Measurements from ENCODE around the gene ORMDL3.

ORMDL3 gene

DNA sequence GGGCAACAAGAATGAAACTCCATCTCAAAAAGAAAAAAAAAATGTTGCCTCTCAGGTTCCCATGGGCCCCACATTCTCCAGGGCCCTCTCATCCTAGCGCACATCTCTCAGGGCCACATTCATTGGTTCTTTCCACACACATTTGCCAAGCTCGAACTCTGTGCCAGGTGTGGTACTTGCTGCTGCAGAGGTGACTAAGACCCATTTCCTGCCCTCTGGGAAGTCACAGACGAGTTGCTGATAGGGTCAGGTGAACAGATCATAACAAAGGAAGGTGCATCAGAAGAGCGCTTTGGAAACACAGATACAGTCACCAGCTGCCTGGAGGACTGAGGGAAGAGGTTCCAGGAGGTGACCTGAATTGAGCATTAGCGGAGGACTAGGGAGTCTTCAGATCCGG is 36.4 kb upstream of the ORMDL3 start:
- no peak for TF ChIP-seq ZNF791 (tag by site-specific recombination; IDR thresholded peaks at IDR 0.05)
- TF ChIP-seq ZNF155 (tag by site-specific recombination; IDR thresholded peaks at IDR 0.05), result no peak
- Histone ChIP-seq H3K9me3 (ENCODE audit: control insufficient read depth, insufficient read depth, low read depth, low read length) (no peaks in the 10 kb centered on the region), H3K4me3 (ENCODE audit: low read depth, low read length) (no peak overlapping the region), H3K4me1 (ENCODE audit: control insufficient read depth, insufficient read depth, low read length) (peaks cover 2% of the 10 kb centered on the region), H3K36me3 (ENCODE audit: control insufficient read depth in 2 of 2, insufficient read depth in 1 of 2, low read length in 2 of 2) (no peaks in the 10 kb centered on the region), H3K27ac (ENCODE audit: extremely low read depth, low read depth, low read length) (no peak overlapping the region)
- ChIA-PET POLR2A (no interaction called here), CTCF (interaction anchor here (1.0 kb wide), 1 partner anchor 51 kb away, joined by 3 read pairs; the partner anchor contains the start of gene CSF3)

DNA sequence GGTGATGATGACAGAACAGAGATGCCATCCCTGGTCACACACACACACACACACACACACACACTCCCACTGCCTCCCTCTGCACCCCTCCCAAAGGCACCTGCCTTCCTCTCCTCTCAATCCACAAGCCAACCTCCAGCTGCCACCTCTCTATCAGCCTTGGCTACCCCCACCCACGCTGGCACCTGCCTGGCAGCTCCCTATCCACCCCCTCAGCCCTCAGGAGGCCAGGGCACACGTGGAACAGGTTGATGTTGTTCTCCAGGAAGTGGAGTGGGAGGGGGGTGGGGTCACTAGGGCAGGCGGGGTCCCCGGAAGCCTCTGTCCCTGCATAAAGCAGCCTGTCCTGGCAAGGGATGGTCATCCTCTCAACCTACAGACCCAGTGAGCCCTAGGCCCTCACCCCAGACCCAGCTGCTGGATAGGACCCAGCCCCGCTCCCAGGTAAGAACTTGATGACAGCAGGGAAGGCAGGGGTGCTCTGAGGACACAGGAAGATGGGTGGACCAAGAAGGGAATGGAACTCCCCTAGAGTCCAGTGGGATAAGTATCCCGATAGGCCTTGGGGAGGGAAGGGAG is 35.3 kb upstream of the ORMDL3 start, which contains the start of gene GSDMA:
Gene GSDMA (plus strand): TSS at position 363 of the 579 bp plus-strand sequence. CDS start 2,684 bp downstream, outside the sequence.
- ChIA-PET CTCF (interaction anchor here (0.8 to 6.9 kb wide), 4 partner anchors 10 to 341 kb away, joined by 3 to 72 read pairs (median 4); partner anchors contain the start of genes CSF3 and PSMD3), POLR2A (interaction anchor here (0.7 kb wide), 1 partner anchor 716 kb away, joined by 3 read pairs; no protein-coding TSS in a partner anchor)
- TF ChIP-seq ZNF174 (tag by site-specific recombination; IDR thresholded peaks at IDR 0.05) (no peak), ZFHX2 (tag by site-specific recombination; conservative IDR thresholded peaks at IDR 0.05) (peak; percentile 89), ZNF169 (tag by site-specific recombination; IDR thresholded peaks at IDR 0.05) (no peak), KLF9 (tag by site-specific recombination; IDR thresholded peaks at IDR 0.05; ENCODE audit: low read depth) (no peak), EGR2 (tag by site-specific recombination; IDR thresholded peaks at IDR 0.05; ENCODE audit: low read depth) (peak; percentile 96), ZNF548 (tag by site-specific recombination; IDR thresholded peaks at IDR 0.05) (no peak), ZNF624 (tag by site-specific recombination; IDR thresholded peaks at IDR 0.05) (no peak), SCRT2 (tag by site-specific recombination; IDR thresholded peaks at IDR 0.05) (no peak), GFI1B (tag by site-specific recombination; IDR thresholded peaks at IDR 0.05) (no peak)

DNA sequence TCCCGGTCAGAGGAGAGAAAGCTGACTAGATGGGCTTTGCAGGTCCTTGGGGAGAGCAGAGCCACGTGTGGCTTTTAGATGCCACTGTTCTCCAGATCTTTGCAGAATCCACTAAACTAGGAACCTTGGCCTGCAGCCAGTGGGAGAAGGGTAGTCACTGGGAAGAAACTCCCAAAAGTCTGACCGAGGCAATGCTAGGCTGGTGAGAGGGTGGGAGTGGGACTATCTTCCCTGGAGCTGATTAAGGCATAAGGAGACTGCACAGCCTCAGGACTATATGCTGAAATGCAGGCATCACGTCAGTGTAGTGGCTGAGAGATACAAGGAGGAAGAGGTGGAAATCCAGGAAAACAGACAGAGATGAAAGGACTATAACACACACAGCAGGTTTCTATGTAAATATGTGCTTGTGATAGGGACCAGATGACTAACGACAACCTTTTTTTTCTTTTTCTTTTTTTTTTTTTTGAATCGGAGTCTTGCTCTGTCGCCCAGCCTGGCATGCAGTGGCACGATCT is 33.2 kb upstream of the ORMDL3 start:
- ChIA-PET POLR2A (no interaction called here), CTCF (interaction anchor here (0.6 to 6.9 kb wide), 2 partner anchors 19 to 208 kb away, joined by 4 to 72 read pairs; partner anchors contain the start of gene PSMD3)
- peak; percentile 66 for TF ChIP-seq ZBTB17 (tag by site-specific recombination; IDR thresholded peaks at IDR 0.05)
- TF ChIP-seq OSR2 (tag by site-specific recombination; IDR thresholded peaks at IDR 0.05), result 0 out of 2 replicates have a peak, but pooled peaks have one; percentile 10
- TF ChIP-seq ZNF248 (tag by site-specific recombination; IDR thresholded peaks at IDR 0.05), result no peak
- TF ChIP-seq ZNF335 (tag by site-specific recombination; conservative IDR thresholded peaks at IDR 0.05), result peak; percentile 34
- TF ChIP-seq, protein P1, sequence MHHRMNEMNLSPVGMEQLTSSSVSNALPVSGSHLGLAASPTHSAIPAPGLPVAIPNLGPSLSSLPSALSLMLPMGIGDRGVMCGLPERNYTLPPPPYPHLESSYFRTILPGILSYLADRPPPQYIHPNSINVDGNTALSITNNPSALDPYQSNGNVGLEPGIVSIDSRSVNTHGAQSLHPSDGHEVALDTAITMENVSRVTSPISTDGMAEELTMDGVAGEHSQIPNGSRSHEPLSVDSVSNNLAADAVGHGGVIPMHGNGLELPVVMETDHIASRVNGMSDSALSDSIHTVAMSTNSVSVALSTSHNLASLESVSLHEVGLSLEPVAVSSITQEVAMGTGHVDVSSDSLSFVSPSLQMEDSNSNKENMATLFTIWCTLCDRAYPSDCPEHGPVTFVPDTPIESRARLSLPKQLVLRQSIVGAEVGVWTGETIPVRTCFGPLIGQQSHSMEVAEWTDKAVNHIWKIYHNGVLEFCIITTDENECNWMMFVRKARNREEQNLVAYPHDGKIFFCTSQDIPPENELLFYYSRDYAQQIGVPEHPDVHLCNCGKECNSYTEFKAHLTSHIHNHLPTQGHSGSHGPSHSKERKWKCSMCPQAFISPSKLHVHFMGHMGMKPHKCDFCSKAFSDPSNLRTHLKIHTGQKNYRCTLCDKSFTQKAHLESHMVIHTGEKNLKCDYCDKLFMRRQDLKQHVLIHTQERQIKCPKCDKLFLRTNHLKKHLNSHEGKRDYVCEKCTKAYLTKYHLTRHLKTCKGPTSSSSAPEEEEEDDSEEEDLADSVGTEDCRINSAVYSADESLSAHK (tag by site-specific recombination; IDR thresholded peaks at IDR 0.05), result peak; percentile 64

More for the DNA sequence above, 35.3 kb upstream of the ORMDL3 start, which contains the start of gene GSDMA:
- Histone ChIP-seq H3K9me3 (ENCODE audit: control insufficient read depth, insufficient read depth, low read depth, low read length) (no peaks in the 10 kb centered on the region), H3K36me3 (ENCODE audit: control insufficient read depth in 2 of 2, insufficient read depth in 1 of 2, low read length in 2 of 2) (no peaks in the 10 kb centered on the region), H3K4me1 (ENCODE audit: control insufficient read depth, insufficient read depth, low read length) (peaks cover 2% of the 10 kb centered on the region), H3K27ac (ENCODE audit: extremely low read depth, low read depth, low read length) (no peak within 1 kb of the TSS), H3K4me3 (ENCODE audit: low read depth, low read length) (no peak within 1 kb of the TSS)

More for the DNA sequence above, 33.2 kb upstream of the ORMDL3 start:
- Histone ChIP-seq H3K9me3 (ENCODE audit: control insufficient read depth, insufficient read depth, low read depth, low read length) (no peaks in the 10 kb centered on the region), H3K36me3 (ENCODE audit: control insufficient read depth in 2 of 2, insufficient read depth in 1 of 2, low read length in 2 of 2) (no peaks in the 10 kb centered on the region), H3K27ac (ENCODE audit: extremely low read depth, low read depth, low read length) (no peak overlapping the region), H3K4me1 (ENCODE audit: control insufficient read depth, insufficient read depth, low read length) (peaks cover 2% of the 10 kb centered on the region), H3K4me3 (ENCODE audit: low read depth, low read length) (no peak overlapping the region)
